Measurements from ENCODE around the gene SPATA17.

SPATA17 gene

GRCh38 chr1:217622042-217622441, 9.1 kb upstream of the SPATA17 start:
- no peaks in the 10 kb centered on the region for H3K9me3 ChIP-seq (replicated peaks; ENCODE audit: low read length)
- no peaks in the 10 kb centered on the region for H3K4me1 ChIP-seq (ENCODE audit: control insufficient read depth, insufficient read depth, low read length)
- no peaks in the 10 kb centered on the region for H3K27me3 ChIP-seq (ENCODE audit: control insufficient read depth, insufficient read depth, low read length)
- no peak overlapping the region for H3K4me2 ChIP-seq (ENCODE audit: low read length)
- H3K4me3 ChIP-seq (ENCODE audit: low read length): no peak overlapping the region
- H3K36me3 ChIP-seq (ENCODE audit: insufficient read depth, low read length): peaks cover 6% of the 10 kb centered on the region
- H3K9ac ChIP-seq (ENCODE audit: low read depth, low read length): no peak overlapping the region

DNA sequence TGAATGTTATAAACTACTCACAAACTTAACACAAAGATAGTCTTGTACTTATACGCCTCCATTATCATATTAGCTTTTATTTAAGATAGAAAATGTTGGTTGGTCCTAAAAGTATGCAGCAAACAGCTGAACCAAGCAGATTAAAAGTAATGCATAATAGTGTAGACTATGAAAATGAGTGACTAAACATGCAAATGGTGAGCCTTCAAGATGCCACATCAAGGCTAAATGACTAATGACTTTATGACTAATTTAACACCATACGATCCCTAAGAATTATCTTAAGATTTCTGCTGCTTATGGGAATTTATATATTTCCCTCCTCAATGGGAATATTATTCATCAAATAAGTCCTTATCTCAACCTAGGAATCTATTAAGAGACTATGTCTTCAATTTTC, 4.8 kb upstream of the SPATA17 start:
- Histone ChIP-seq H3K9me3 (replicated peaks; ENCODE audit: low read length) (no peaks in the 10 kb centered on the region), H3K4me3 (ENCODE audit: low read length) (no peak overlapping the region), H3K4me1 (ENCODE audit: control insufficient read depth, insufficient read depth, low read length) (peaks cover 25% of the 10 kb centered on the region), H3K27me3 (ENCODE audit: control insufficient read depth, insufficient read depth, low read length) (no peaks in the 10 kb centered on the region), H3K36me3 (ENCODE audit: insufficient read depth, low read length) (peaks cover 1% of the 10 kb centered on the region), H3K4me2 (ENCODE audit: low read length) (no peak overlapping the region), H3K9ac (ENCODE audit: low read depth, low read length) (no peak overlapping the region)

- Histone ChIP-seq H3K4me2 (ENCODE audit: low read length) (peak overlapping the region; percentile 7), H3K4me1 (ENCODE audit: control insufficient read depth, insufficient read depth, low read length) (peaks cover 30% of the 10 kb centered on the region), H3K9me3 (replicated peaks; ENCODE audit: low read length) (no peaks in the 10 kb centered on the region), H3K4me3 (ENCODE audit: low read length) (no peak overlapping the region), H3K27me3 (ENCODE audit: control insufficient read depth, insufficient read depth, low read length) (no peaks in the 10 kb centered on the region), H3K9ac (ENCODE audit: low read depth, low read length) (no peak overlapping the region), H3K36me3 (ENCODE audit: insufficient read depth, low read length) (no peaks in the 10 kb centered on the region)
Observed at GRCh38 chr1:217627431-217627830, 3.7 kb upstream of the SPATA17 start.

DNA sequence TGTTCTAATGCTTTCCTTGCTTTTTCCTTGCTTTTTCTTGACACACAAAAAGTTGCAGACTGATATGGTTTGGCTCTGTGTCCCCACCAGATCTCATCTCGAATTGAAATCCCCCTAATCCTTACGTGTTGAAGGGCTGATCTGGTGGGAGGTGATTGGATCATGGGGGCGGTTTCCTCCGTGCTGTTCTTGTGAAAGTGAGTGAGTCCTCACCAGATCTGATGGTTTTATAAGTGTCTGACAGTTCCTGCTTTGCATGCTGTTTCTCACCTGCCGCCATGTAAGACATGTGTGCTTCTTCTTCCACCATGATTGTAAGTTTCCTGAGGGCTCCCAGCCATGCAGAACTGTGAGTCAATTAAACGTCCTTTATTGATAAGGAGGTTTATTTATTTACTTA, 11.3 kb downstream of the SPATA17 start:
- H3K4me2 ChIP-seq (ENCODE audit: low read length): no peak overlapping the region
- H3K27me3 ChIP-seq (ENCODE audit: control insufficient read depth, insufficient read depth, low read length): no peaks in the 10 kb centered on the region
- no peak overlapping the region for H3K4me3 ChIP-seq (ENCODE audit: low read length)
- no peak overlapping the region for H3K9ac ChIP-seq (ENCODE audit: low read depth, low read length)
- H3K4me1 ChIP-seq (ENCODE audit: control insufficient read depth, insufficient read depth, low read length): no peaks in the 10 kb centered on the region
- no peaks in the 10 kb centered on the region for H3K9me3 ChIP-seq (replicated peaks; ENCODE audit: low read length)
- H3K36me3 ChIP-seq (ENCODE audit: insufficient read depth, low read length): no peaks in the 10 kb centered on the region

- Histone ChIP-seq H3K4me2 (ENCODE audit: low read length) (no peak overlapping the region), H3K27me3 (ENCODE audit: control insufficient read depth, insufficient read depth, low read length) (no peaks in the 10 kb centered on the region), H3K9me3 (replicated peaks; ENCODE audit: low read length) (no peaks in the 10 kb centered on the region), H3K36me3 (ENCODE audit: insufficient read depth, low read length) (no peaks in the 10 kb centered on the region), H3K4me1 (ENCODE audit: control insufficient read depth, insufficient read depth, low read length) (no peaks in the 10 kb centered on the region), H3K9ac (ENCODE audit: low read depth, low read length) (no peak overlapping the region), H3K4me3 (ENCODE audit: low read length) (no peak overlapping the region)
Observed at GRCh38 chr1:217647791-217648190, 16.6 kb downstream of the SPATA17 start.

DNA sequence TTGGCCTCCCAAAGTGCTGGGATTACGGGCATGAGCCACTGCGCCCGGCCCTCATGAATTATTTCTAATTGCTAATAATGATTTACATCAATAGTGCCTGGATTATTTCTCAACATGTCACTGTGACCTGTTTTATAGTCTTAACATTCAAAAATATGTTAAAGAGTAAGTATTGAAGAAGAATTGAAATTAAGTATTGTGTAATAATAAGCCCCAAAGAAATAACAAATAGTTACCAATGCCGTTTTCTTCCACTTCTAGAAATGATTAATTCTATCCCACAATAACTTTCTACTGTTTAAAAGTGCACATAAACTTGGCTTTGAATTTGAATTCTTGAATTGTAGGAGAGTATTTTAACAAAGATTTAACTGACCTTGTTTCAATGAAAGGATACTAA, 19.5 kb downstream of the SPATA17 start:
- H3K4me3 ChIP-seq (ENCODE audit: low read length): no peak overlapping the region
- no peak overlapping the region for H3K4me2 ChIP-seq (ENCODE audit: low read length)
- H3K9me3 ChIP-seq (replicated peaks; ENCODE audit: low read length): no peaks in the 10 kb centered on the region
- no peaks in the 10 kb centered on the region for H3K27me3 ChIP-seq (ENCODE audit: control insufficient read depth, insufficient read depth, low read length)
- H3K9ac ChIP-seq (ENCODE audit: low read depth, low read length): no peak overlapping the region
- no peaks in the 10 kb centered on the region for H3K36me3 ChIP-seq (ENCODE audit: insufficient read depth, low read length)
- H3K4me1 ChIP-seq (ENCODE audit: control insufficient read depth, insufficient read depth, low read length): no peaks in the 10 kb centered on the region

GRCh38 chr1:217660353-217661062, 29.4 kb downstream of the SPATA17 start:
- peak overlapping the region; percentile 51 for H3K4me3 ChIP-seq (ENCODE audit: low read length)
- H3K4me2 ChIP-seq (ENCODE audit: low read length): peak overlapping the region; percentile 74
- H3K36me3 ChIP-seq (ENCODE audit: insufficient read depth, low read length): no peaks in the 10 kb centered on the region
- H3K9ac ChIP-seq (ENCODE audit: low read depth, low read length): peak overlapping the region; percentile 45
- no peaks in the 10 kb centered on the region for H3K9me3 ChIP-seq (replicated peaks; ENCODE audit: low read length)
- H3K4me1 ChIP-seq (ENCODE audit: control insufficient read depth, insufficient read depth, low read length): peaks cover 17% of the 10 kb centered on the region
- no peaks in the 10 kb centered on the region for H3K27me3 ChIP-seq (ENCODE audit: control insufficient read depth, insufficient read depth, low read length)

DNA sequence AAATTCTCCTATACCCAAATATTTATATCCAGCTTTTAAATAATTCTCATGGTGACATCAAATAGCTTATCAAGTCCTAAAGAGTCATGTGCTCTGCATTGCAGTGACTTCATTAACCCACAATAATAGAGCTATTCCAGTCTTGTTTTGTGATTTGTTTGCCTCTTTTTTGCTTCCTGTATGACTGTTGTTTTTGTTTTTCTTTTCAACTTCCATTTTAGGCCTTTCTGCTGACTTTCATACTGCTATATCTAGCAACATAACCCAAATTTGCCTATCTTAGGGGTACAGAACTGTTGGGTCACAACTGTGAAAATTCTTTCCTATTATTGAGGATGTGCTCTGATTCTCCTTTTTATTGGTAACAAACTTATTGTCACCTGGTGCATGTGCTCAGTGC, 30.3 kb downstream of the SPATA17 start:
- Histone ChIP-seq H3K36me3 (ENCODE audit: insufficient read depth, low read length) (no peaks in the 10 kb centered on the region), H3K27me3 (ENCODE audit: control insufficient read depth, insufficient read depth, low read length) (no peaks in the 10 kb centered on the region), H3K9ac (ENCODE audit: low read depth, low read length) (peak overlapping the region; percentile 45), H3K9me3 (replicated peaks; ENCODE audit: low read length) (no peaks in the 10 kb centered on the region), H3K4me2 (ENCODE audit: low read length) (no peak overlapping the region), H3K4me1 (ENCODE audit: control insufficient read depth, insufficient read depth, low read length) (peaks cover 17% of the 10 kb centered on the region), H3K4me3 (ENCODE audit: low read length) (no peak overlapping the region)

DNA sequence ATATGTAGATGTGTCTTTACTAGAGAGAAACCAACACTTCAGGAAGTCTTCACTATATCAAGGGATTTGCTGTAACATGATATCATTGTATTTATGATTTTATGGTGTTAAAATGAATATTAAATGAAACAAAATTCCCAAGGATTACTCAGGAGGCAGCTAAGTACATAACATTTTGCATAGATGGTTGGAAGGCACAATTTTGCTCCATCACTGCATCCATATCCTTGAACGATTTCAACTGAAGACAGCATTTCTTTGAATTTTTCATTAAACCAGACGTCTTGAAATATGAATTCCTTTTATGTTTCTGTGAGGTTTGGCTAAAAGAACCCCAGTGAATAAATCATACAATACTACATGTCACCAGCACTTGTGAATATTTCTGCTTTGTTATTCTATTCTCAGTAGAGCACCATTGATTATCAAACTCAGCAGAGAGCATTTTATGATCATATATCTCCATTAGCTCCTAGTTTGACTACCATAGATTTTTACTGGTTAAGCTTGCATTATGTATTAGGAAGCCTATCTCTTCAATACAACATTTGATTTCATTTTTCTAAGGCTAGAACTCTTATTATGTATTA, 37.3 kb downstream of the SPATA17 start:
- H3K9ac ChIP-seq (ENCODE audit: low read depth, low read length): no peak overlapping the region
- H3K4me2 ChIP-seq (ENCODE audit: low read length): no peak overlapping the region

DNA sequence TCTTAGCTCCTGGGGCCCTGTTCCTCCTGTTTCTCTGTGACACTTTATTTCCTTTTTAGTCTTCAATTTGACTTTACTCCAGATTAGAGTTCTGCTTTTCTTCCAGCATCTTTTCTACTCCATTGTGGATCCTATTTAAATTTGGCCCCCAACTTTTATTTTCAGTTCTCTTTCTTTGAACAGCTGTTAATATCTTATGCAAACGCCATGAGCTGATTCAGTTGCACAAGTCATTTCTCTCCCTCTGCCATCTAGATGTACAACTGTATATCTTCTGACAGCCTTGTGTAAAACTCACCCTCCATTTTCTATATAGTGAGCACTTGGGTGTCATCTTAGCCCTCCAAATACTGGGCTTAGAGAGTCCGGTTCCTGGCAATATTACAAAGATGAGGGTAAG, 42.2 kb downstream of the SPATA17 start:
- Histone ChIP-seq H3K9ac (ENCODE audit: low read depth, low read length) (no peak overlapping the region), H3K9me3 (replicated peaks; ENCODE audit: low read length) (no peaks in the 10 kb centered on the region), H3K4me3 (ENCODE audit: low read length) (no peak overlapping the region), H3K4me1 (ENCODE audit: control insufficient read depth, insufficient read depth, low read length) (no peaks in the 10 kb centered on the region), H3K36me3 (ENCODE audit: insufficient read depth, low read length) (no peaks in the 10 kb centered on the region), H3K27me3 (ENCODE audit: control insufficient read depth, insufficient read depth, low read length) (no peaks in the 10 kb centered on the region), H3K4me2 (ENCODE audit: low read length) (no peak overlapping the region)

More for the DNA sequence above, 37.3 kb downstream of the SPATA17 start:
- no peaks in the 10 kb centered on the region for H3K9me3 ChIP-seq (replicated peaks; ENCODE audit: low read length)
- H3K4me3 ChIP-seq (ENCODE audit: low read length): no peak overlapping the region
- H3K27me3 ChIP-seq (ENCODE audit: control insufficient read depth, insufficient read depth, low read length): no peaks in the 10 kb centered on the region
- H3K4me1 ChIP-seq (ENCODE audit: control insufficient read depth, insufficient read depth, low read length): no peaks in the 10 kb centered on the region
- H3K36me3 ChIP-seq (ENCODE audit: insufficient read depth, low read length): no peaks in the 10 kb centered on the region

DNA sequence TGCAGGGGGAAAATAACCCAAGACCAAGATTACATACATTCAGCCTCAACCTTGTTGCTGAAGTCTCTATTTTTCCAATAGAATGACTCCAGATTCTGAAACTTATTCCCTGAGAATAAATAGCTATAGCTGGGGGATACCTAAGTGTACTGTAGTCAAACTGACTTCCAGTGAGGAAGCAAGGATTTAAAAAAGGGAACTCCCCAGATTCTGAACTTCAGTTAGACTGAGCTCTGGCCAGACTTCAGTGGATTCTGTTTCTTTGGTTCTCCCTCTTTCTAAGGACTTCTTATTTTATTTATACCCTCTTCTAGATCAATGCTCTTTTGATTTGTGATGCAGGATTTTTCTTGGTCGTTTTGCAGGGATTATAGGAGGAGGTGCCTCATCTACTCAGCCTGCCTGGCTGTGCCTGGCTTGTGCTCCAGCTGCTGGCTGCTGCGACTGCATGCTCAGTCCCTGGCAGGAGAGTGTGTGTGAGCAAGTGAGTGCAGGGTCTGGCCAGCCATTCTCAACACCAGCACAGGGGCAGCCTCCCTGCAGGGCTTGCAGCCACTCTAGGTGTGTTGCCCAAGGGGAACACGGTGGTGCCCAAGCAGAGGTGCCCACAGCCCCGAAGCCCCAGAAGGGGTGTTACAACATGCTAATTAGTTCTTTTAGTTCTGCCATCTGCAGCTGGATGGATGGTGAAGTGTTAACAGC, 43.0 kb downstream of the SPATA17 start:
- Histone ChIP-seq H3K4me2 (ENCODE audit: low read length) (no peak overlapping the region), H3K36me3 (ENCODE audit: insufficient read depth, low read length) (no peaks in the 10 kb centered on the region), H3K4me3 (ENCODE audit: low read length) (no peak overlapping the region), H3K9me3 (replicated peaks; ENCODE audit: low read length) (no peaks in the 10 kb centered on the region), H3K27me3 (ENCODE audit: control insufficient read depth, insufficient read depth, low read length) (no peaks in the 10 kb centered on the region), H3K9ac (ENCODE audit: low read depth, low read length) (no peak overlapping the region), H3K4me1 (ENCODE audit: control insufficient read depth, insufficient read depth, low read length) (no peaks in the 10 kb centered on the region)
